Choroid plexus epithelial cell (primary cell): ENCODE data around the gene GPLD1.

Experiments used
- DNase-seq: peaks from one replicate; pipeline ENCODE4 v3.0.0-alpha.2; 2010; ENCODE audit warnings: low read depth
- H3K4me3 ChIP-seq: 2 replicates; pipeline ENCODE4 v1.5.1; 2011; ENCODE audit warnings: low read depth, mild to moderate bottlenecking, control low read depth, low read length, moderate library complexity
- TF ChIP-seq, protein P1 (sequence below): conservative IDR thresholded peaks from 2 replicates; pipeline ENCODE4 v1.5.1; 2011; ENCODE audit warnings: low read depth, mild to moderate bottlenecking, control low read depth, inconsistent platforms, low read length, moderate library complexity

GPLD1 gene

DNA sequence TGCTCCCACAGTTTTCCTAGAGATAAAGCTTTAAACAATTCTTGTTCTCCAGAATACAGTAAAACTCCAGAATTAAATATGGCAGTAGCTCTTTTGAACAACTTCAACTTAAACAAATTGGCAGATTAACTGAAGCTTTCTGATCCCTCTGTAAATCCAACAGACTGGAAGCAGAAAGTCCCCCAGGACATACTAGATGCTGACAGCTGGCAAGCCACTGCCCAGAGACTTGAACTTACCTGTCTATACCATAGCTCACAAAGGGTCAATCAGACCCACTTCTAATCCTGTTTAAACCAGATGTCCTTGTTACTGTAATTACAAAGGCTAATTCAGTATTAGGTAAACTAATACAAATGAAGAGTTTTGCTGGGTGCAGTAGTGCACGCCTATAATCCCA is 12.3 kb downstream of the GPLD1 start:
- no peak overlapping the region for H3K4me3 ChIP-seq
- DNase-seq, result no peak
- TF ChIP-seq, protein P1, sequence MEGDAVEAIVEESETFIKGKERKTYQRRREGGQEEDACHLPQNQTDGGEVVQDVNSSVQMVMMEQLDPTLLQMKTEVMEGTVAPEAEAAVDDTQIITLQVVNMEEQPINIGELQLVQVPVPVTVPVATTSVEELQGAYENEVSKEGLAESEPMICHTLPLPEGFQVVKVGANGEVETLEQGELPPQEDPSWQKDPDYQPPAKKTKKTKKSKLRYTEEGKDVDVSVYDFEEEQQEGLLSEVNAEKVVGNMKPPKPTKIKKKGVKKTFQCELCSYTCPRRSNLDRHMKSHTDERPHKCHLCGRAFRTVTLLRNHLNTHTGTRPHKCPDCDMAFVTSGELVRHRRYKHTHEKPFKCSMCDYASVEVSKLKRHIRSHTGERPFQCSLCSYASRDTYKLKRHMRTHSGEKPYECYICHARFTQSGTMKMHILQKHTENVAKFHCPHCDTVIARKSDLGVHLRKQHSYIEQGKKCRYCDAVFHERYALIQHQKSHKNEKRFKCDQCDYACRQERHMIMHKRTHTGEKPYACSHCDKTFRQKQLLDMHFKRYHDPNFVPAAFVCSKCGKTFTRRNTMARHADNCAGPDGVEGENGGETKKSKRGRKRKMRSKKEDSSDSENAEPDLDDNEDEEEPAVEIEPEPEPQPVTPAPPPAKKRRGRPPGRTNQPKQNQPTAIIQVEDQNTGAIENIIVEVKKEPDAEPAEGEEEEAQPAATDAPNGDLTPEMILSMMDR, result no peak

DNA sequence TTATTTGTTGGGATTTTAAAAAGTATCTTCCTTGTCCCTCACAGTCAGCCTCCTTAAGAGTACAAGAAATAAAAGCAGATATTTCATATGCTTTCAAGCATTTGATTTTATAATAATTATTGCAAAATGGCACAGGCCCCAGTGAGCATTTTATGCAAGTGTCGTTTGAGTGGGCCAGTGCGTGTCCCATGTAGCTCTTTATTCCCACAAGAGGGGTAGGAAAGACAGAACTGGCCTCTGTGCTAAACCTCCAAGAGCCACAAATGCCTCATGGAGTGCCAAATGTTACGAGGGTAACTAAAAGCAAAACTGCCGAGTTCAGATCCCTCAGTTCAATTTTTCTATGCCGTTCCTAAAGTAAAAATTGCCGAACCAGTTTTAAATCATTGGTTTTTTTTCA is 12.7 kb downstream of the GPLD1 start:
- no peak overlapping the region for H3K4me3 ChIP-seq
- no peak for DNase-seq
- TF ChIP-seq, protein P1, result no peak

DNA sequence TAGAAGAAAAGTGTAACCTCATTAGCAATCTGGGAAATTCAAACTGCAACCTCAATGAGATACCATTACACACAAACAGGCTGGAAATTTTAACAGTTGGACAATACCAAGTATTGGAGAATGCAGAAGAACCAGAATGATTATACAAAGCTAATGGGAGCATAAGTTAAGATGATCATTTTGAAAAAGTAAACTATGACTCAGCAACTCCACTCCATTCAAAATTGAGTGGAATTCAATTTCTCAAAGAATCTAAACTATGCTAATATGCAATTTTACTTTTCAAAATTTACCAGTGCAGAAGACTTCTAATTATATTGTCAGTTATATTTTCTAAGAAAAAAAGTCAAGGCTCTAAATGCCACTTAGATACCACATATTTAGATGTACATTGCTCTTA is 17.2 kb downstream of the GPLD1 start:
- peak; percentile 15 for DNase-seq
- no peak overlapping the region for H3K4me3 ChIP-seq
- TF ChIP-seq, protein P1, result no peak

DNA sequence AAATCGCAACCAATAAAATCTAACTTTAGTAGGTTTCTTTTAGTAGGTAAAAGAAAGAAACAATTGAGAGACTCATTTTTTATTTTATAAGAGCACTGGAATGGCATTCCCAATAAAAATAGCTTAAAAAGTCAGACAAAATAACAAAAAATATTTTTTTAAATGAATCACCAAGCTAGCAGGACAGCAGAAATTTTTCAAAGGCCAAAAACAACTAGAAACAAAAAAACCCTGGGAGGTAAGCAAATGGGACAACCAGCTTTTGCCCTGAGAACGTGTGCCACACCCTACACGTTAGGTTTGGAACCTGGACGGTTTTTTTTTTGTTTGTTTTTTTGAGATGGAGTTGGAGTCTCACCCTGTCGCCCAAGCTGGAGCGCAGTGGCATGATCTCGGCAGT is 19.6 kb downstream of the GPLD1 start:
- TF ChIP-seq, protein P1, result no peak
- H3K4me3 ChIP-seq, result no peak overlapping the region
- DNase-seq, result no peak

DNA sequence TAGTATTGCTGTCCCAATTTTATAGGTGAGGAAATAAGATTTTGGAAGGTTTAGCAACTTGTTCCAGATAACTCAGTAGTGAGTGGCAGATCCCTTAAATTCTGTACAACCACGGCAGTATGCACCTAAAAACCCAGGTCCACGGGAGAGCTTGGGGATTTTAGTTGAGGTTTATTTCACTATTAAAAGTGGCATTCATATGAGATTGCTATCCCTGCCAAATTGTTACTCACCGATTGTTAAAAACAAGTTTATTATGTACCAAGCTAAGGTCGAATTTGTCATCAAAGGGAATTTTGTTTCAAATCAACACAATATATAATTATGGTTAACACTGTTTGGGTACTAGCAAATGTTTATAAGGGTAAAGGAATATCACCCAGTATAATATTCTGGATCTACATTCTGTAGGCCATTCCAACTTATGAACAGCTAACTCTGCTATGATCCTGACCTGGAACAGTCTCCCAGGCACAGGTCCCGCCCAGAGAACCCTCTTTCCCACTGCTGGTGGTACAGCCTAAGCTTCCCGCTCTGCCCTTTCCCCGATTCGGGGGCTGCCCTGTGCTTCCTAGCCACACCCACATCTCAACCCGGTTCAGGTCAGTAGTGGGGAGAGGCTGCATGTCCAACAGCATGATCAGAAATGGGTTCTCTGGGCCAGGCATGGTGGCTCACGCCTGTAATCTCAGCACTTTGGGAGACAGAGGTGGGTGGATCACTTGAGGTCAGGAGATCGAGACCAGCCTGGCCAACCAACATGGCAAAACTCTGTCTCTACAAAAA is 24.9 kb downstream of the GPLD1 start:
- TF ChIP-seq, protein P1, result no peak
- no peak overlapping the region for H3K4me3 ChIP-seq
- no peak for DNase-seq

DNA sequence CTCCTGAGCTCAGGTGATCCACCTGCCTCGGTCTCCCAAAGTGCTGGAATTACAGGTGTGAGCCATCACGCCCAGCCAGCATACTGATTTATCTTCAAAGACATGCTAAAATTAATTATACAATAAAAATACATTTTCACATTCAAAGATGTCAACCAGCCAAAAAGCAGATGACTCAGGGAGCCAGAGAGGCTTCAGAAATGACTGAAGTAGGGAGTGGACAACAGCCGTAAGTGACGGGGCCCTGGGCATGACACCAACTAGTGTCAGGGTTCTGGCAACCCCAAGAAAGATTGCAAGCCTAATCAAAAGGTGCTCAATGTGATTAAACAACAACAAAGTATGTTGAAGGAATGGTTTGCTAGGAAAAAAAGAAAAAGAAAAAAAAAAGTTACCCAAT is 28.4 kb downstream of the GPLD1 start:
- no peak overlapping the region for H3K4me3 ChIP-seq
- no peak for DNase-seq
- TF ChIP-seq, protein P1, result no peak

DNA sequence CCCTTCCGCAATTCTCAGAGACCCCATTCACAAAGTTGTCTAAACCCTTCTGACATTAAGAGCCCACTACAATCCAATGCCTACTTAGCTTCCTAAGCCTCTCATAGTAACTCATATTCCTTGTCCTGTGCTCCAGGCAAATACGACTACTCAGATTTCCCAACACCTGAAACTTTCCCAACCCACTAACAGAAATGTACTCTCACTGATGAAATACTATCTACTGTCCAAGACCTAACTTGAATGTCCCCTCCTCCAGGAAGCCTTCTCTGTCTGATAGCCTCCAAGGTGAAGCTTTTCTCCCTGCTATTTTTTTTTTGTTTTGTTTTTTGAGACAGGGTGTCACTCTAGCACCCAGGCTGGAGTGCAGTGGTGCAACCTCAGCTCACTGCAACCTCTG is 30.4 kb downstream of the GPLD1 start:
- no peak overlapping the region for H3K4me3 ChIP-seq

More for the DNA sequence above, 30.4 kb downstream of the GPLD1 start:
- TF ChIP-seq, protein P1, result no peak
- DNase-seq, result no peak
